T-helper 1 cell treated with Interleukin-12 subunit alpha and Interleukin-12 subunit beta and Interleukin-4 antibody, amounts not matched to agents 30 ng/mL and 1 ng/mL, for 36 hours (primary cell): ENCODE data around the gene STARD10. TPM values are rescaled to one million over a fixed set of nuclear protein-coding genes. Genes with fewer than 3 reads are reported as not detected.
"Not testable (repeated sequence)": the region's sequence is repeated elsewhere in the genome, so short reads cannot be mapped to it uniquely, and the experiment has no call there.

ENCODE experiments used
- intact Hi-C: fragments of 100-400 bp; cut with micrococcal nuclease; formaldehyde crosslinking; loops from one replicate; pipeline ENCODE4 v1.15.1; 2024
- total RNA-seq: library from RNA; stranded (reverse); gene quantifications from 2 replicates; pipeline ENCODE4 v1.2.3, GENCODE V29; 2022

Gene STARD10
- total RNA-seq, 1 donor from 2014 or later, result 48.1 TPM

- intact Hi-C loops, result loop anchor here (2.0 to 5.0 kb wide), 3 partner anchors 14 to 965 kb away; no protein-coding TSS in a partner anchor
Measured at GRCh38 chr11:72812604-72812966, 18.7 kb upstream of the STARD10 start.

- intact Hi-C loops, result loop anchor here (2.0 to 5.0 kb wide), 3 partner anchors 15 to 966 kb away; no protein-coding TSS in a partner anchor
Measured at GRCh38 chr11:72811686-72812085, 17.8 kb upstream of the STARD10 start.

GRCh38 chr11:72808331-72808798 is 14.5 kb upstream of the STARD10 start:
- intact Hi-C loops, result no loop called here

GRCh38 chr11:72807792-72808191 is 13.9 kb upstream of the STARD10 start:
- intact Hi-C loops, result no loop called here

- intact Hi-C loops, result no loop called here
Measured at GRCh38 chr11:72807021-72807693, 13.3 kb upstream of the STARD10 start.

GRCh38 chr11:72806378-72806777 is 12.5 kb upstream of the STARD10 start:
- intact Hi-C loops, result not testable (repeated sequence)

- intact Hi-C loops, result no loop called here
Measured at GRCh38 chr11:72805216-72805615, 11.4 kb upstream of the STARD10 start.

DNA sequence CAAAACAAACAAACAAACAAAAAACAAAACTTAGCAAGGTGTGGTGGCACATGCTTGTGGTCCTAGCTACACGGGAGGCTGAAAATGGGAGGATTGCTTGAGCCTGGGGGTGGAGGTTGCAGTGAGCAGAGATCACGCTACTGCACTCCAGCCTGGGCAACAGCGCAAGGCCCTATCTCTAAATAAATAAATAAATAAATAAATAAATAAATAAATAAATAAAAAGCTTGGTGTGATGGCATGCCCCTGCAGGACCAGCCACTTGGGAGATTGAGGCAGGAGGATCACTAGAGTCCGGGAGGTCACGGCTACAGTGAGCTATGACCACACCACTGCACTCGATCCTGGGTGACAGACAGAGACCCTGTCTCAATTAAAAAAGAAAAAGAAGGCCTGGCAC is 9.0 kb upstream of the STARD10 start:
- intact Hi-C loops, result no loop called here

DNA sequence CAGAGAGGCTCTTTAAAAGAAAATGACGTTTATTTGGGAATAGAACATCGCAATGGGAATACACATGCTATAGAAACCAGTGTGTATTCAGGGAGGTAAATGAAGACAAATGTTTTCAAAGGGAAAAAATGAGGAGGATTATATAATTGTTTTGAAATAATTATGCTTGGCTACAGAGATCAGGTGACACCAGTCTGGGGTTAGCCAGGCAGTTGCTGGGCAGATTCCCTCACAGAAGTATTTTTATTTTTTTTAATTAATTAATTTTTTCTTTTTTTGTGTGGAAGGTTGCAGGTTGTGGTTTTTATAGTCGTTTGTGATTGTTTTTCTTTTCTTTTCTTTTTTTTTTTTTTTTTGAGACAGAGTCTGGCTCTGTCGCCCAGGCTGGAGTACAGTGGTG is 5.6 kb upstream of the STARD10 start:
- intact Hi-C loops, result no loop called here

GRCh38 chr11:72798361-72798760 is 4.5 kb upstream of the STARD10 start:
- intact Hi-C loops, result no loop called here

DNA sequence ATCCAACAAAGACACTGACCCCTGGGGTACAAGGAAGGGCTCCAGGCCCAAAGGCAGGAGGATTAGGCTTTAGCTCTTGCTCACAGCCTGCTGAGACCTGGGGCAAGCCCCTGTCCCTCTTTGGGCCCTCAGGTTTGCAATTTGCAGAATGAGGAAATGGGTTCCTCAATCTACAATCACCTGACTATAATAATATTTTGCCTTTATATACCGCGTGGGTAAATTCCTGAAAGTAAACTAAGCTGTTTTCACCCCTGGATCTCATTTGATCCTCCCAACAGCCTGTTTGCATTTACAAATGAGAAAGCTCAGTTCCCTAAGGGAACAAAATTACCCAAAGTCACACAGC is 797 bp downstream of the STARD10 start:
- intact Hi-C loops, result loop anchor here (1.0 to 2.0 kb wide), 8 partner anchors 11 to 681 kb away; partner anchors contain the start of genes ANAPC15, ARAP1 and FCHSD2

GRCh38 chr11:72792437-72793021 is 1.3 kb downstream of the STARD10 start:
- intact Hi-C loops, result loop anchor here (1.0 to 2.0 kb wide), 8 partner anchors 10 to 680 kb away; partner anchors contain the start of genes ANAPC15, ARAP1 and FCHSD2

DNA sequence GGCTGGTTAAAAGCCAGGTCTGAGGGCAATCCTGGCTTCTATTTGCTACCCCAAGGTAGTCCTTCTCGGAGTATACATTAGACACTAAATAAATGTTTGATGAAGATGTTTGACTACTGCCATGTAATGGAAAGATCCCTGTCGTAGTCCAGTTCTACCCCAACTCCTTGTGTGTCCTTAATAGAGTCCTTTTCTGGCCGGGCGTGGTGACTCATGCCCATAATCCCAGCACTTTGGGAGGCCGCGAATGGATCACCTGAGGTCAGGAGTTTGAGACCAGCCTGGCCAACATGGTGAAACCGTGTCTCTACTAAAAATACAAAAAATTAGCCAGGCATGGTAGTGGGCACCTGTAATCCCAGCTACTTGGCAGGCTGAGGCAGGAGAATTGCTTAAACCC is 2.6 kb downstream of the STARD10 start:
- intact Hi-C loops, result not testable (repeated sequence)

DNA sequence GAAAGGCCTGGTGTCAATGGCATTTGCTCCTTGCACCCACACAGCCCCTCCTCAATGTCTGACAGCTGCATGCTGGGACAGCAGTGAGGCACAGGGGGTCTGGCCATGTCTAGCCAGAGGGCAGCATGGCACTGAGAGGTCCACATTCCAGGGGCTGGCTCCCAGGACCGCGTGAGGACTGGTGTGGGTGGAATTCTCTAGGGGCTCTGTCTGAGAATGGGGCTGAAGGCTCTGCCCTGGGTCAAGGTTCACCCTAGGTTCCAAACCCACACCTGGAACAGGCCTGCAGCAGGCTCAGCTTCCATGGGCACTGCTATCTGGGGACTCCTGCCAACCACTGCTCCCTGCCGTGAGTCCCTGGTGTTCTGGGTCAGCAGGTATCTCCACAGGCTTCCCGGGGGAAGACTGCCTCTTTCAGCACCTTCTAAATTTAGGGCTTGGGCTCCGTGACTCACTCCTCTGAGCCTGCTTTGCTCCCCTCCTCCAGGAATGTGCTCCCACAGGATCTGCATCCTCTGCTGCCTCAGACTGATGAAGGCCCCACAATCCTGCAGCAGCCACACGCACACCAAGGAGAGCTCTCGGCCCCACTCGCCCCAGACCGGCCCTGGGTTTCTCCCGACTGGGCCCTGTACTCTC is 4.2 kb downstream of the STARD10 start:
- intact Hi-C loops, result no loop called here

- intact Hi-C loops, result no loop called here
Measured at GRCh38 chr11:72788241-72788640, 5.6 kb downstream of the STARD10 start.

DNA sequence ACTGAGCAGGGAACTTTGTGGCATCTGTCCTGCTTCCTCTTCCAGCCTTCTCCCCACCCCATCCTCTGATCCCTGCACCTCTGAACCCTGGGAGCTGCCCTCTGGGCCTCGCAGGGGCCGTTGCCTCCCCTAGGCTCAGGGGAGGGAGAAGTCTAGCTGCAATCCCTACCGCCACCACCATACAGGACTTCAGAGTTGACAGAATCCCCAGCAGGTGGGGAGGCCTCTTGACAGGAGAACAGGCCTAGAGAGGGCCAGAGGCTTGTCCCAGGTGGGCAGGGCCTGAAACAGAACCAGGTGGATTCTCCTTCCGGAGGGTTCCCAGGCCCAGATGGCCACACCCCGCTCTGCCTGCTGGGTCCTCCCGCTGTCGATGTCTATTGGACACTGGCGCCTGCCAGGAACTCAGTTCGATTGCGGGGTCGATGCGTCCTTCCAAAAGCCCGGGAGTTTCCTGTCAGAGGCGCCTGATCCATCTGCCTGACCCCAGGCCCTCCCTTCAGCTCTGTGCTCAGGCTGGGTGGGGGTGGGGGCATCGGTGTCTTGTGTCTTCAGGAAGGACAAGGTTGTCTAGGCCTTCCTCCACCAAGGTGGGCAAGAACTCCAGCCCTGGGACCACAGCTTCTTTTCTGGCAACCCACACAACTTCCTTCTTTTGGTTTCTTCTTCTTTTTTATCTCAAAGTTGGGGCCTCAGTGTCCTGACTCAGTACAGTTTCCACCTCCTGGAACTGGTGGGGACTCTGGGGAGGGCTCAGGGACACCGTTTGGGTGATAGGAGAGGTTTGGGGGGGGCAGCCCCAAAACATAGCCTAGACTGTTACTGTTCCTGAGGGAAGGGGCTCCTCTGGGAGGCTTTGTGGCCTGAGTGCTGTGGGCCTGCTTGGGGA is 6.4 kb downstream of the STARD10 start:
- intact Hi-C loops, result no loop called here

DNA sequence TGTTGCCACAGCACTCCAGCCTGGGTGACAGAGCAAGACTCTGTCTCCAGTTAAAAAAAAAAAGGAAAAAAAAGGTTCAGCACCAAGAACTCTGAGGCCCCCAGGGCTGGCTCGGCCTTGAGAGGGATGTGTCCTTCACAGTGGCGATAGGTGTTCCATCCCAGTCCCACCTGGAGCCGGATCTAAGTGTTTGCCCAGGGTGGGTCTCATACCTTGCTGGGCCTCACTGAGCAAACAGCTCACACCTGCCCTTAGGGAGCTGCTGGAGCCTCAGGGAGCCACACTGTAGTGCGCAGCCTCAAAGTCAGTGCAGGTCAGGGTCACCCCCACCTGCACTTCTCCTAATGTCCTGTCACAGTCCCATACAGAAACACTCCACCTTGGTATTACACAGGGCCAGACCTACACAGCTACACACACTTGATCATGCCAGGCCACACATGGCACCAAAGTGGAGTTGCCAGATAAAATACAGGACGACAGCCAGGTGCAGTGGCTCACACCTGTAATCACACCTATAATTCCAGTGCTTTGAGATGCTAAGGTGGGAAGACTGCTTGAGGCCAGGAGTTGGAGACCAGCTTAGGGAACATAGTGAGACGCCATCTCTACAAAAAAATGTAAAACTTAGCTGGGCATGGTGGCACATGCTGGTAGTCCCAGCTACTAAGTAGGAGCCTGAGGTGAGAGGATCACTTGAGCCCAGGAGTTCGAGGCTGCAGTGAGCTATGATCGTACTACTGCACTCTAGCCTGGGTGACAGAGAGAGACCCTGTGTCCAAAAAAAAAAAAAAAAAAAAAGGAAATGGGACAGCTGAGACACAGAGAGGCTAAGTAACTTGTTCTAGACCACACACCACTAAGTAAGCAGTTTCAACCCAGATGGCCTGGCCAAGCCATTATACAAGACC is 7.3 kb downstream of the STARD10 start:
- intact Hi-C loops, result no loop called here

DNA sequence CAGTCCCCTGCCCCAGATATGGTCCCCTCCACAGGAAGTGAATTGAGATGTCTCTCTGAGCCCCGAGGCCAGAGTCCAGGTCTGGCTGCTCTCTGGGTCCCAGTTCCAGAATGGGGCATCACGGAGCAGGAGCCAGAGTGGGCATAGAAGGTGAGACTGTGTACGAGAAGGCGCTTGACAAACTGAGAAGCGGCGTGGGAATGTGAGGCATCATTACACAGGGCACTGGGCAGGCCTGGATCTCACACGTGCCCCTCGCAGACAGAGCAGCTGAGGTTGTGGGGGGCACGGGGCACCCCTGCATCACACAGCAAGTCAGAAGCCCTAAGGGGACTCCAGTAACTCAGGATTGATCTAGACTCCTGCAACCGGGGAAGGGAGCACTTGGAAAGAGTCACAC is 9.2 kb downstream of the STARD10 start:
- intact Hi-C loops, result no loop called here

GRCh38 chr11:72783144-72783905 is 10.5 kb downstream of the STARD10 start:
- intact Hi-C loops, result no loop called here
